ENCODE results near the gene ZNF775. TPM values are rescaled to one million over a fixed set of nuclear protein-coding genes. Genes with fewer than 3 reads are reported as not detected.

ZNF775 gene
- total RNA-seq, 1 donor from 2014 or later = 13.3 TPM

DNA sequence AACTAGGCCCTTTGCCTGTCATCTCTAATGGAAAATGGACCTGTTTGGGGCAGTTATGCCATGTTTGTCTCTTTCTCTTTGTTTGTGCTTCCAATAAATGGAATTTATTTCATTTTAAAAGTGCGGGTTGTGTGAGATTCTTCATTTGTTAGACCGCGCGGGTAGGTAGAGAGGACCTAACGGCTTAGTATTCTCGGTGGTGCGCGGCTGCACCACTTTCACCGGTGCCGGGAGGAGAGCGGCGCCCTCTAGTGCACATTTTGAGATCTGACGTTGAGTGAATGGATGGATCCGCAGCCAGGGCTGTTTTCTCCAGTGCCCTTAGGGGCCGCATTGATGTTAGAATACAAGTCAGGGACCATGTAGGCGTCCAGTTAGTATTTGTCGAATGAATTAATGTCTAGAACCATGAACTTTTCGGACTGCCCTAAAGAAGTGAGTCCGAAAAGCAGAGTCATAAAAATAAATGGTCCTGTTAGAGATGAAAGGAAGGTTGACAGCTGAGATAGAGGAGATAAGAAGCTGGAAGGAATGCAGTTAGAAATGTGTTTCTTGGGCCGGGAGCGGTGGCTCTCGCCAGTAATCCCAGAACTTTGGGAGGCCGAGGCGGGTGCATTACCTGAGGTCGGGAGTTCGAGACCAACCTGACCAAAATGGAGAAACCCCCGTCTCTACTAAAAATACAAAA is 42.0 kb downstream of the ZNF775 start:
- H3K4me1 Mint-ChIP-seq = peaks cover 5% of the 10 kb centered on the region
- H3K36me3 Mint-ChIP-seq = no peaks in the 10 kb centered on the region
- TF ChIP-seq, protein P1, sequence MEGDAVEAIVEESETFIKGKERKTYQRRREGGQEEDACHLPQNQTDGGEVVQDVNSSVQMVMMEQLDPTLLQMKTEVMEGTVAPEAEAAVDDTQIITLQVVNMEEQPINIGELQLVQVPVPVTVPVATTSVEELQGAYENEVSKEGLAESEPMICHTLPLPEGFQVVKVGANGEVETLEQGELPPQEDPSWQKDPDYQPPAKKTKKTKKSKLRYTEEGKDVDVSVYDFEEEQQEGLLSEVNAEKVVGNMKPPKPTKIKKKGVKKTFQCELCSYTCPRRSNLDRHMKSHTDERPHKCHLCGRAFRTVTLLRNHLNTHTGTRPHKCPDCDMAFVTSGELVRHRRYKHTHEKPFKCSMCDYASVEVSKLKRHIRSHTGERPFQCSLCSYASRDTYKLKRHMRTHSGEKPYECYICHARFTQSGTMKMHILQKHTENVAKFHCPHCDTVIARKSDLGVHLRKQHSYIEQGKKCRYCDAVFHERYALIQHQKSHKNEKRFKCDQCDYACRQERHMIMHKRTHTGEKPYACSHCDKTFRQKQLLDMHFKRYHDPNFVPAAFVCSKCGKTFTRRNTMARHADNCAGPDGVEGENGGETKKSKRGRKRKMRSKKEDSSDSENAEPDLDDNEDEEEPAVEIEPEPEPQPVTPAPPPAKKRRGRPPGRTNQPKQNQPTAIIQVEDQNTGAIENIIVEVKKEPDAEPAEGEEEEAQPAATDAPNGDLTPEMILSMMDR (IDR thresholded peaks at IDR 0.05; ENCODE audit: unreplicated experiment) = peak; percentile 78
- peaks cover 8% of the 10 kb centered on the region for H3K27me3 Mint-ChIP-seq (ENCODE audit: low read depth)
- DNase-seq (ENCODE audit: low spot score in 2 of 2, unreplicated experiment in 2 of 2) = peak; percentile 63 to 88
- no peak overlapping the region for H3K4me3 Mint-ChIP-seq
- no peaks in the 10 kb centered on the region for H3K9me3 Mint-ChIP-seq
- no peak overlapping the region for H3K27ac Mint-ChIP-seq

DNA sequence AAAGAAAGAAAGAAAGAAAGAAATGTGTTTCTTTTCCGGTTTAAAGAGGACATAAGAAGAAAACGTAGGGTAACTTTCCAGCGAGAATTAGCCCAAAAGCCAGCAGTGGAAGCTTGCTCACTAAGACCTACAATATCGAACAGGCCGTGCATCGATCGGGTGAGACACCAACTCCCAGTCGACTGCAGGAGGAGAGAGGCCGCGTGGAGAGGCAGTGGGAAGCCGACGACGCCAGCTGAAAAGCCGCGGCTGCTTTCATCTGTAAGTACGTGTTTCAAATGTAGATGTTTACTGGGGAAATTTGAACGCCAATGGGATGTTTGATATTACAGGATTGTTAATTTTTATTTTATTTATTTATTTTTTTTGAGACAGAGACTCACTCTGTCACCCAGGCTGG is 42.7 kb downstream of the ZNF775 start:
- DNase-seq (ENCODE audit: low spot score in 2 of 2, unreplicated experiment in 2 of 2) = no peak
- H3K4me3 Mint-ChIP-seq = no peak overlapping the region

DNA sequence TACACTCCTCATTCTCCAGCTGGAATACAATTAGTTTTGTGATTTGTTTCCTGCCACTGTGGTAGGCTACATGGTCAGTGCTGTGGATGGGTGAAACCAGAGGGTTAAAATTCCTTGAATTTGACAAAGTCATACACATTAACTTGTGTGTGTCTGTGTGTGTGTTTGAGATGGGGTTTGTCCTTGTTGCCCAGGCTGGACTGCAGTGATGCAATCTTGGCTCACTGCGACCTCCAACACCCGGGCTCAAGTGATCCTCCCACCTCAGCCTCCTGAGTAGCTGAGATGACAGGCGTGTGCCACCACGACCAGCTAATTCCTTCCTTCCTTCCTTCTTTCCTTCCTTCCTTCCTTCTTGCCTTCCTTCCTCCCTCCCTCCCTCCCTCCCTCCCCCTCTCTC is 46.5 kb downstream of the ZNF775 start:
- H3K27ac Mint-ChIP-seq = no peak overlapping the region
- TF ChIP-seq, protein P1 (IDR thresholded peaks at IDR 0.05; ENCODE audit: unreplicated experiment) = no peak
- H3K9me3 Mint-ChIP-seq = no peaks in the 10 kb centered on the region
- DNase-seq (ENCODE audit: low spot score in 2 of 2, unreplicated experiment in 2 of 2) = no peak
- H3K36me3 Mint-ChIP-seq = no peaks in the 10 kb centered on the region
- peaks cover 12% of the 10 kb centered on the region for H3K27me3 Mint-ChIP-seq (ENCODE audit: low read depth)
- peaks cover 3% of the 10 kb centered on the region for H3K4me1 Mint-ChIP-seq
- no peak overlapping the region for H3K4me3 Mint-ChIP-seq

More for the DNA sequence above, 42.7 kb downstream of the ZNF775 start:
- no peaks in the 10 kb centered on the region for H3K36me3 Mint-ChIP-seq
- TF ChIP-seq, protein P1 (IDR thresholded peaks at IDR 0.05; ENCODE audit: unreplicated experiment) = no peak
- H3K27ac Mint-ChIP-seq = no peak overlapping the region
- H3K4me1 Mint-ChIP-seq = peaks cover 3% of the 10 kb centered on the region
- peaks cover 8% of the 10 kb centered on the region for H3K27me3 Mint-ChIP-seq (ENCODE audit: low read depth)
- H3K9me3 Mint-ChIP-seq = no peaks in the 10 kb centered on the region

DNA sequence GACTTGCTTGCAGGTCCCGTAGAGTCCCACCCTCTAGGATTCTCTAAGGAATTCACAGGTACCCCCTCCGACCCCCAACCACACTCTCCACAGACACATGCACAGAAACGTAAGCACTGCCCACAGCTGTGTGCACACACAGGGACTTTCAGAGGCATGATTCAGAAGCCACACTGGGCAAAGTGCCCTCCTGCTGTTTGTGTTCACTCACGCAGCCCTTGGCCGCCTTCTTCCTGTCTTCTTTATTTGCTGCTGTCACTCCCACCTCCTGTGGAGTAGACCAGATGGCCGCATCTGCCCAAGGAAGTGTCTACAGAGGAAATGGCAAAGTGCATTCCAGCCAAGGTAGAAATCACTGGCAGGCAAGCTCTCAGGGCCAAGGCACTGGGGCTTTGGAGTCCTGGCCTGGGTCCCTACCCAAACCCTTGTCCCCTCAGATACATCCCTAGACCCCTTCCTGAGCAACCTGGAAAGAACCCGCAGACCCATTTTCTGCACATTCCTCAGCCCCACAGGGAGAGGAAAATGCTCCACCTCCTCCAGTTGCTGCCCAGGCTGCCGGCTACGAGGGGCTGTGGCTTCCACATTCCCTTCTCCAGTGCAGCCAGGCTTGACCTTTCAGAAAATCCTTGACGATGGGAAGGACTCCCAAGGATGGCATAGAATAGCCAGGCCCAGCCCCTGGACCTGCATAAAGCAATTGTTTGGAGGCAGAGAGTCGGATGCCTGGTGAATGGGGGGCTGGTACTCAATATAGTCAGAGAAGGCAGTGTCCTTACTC is 49.7 kb downstream of the ZNF775 start:
- Mint-ChIP-seq H3K4me1 (no peaks in the 10 kb centered on the region), H3K27ac (no peak overlapping the region), H3K27me3 (ENCODE audit: low read depth) (peaks cover 25% of the 10 kb centered on the region), H3K9me3 (no peaks in the 10 kb centered on the region), H3K36me3 (no peaks in the 10 kb centered on the region), H3K4me3 (no peak overlapping the region)
- DNase-seq (ENCODE audit: low spot score in 2 of 2, unreplicated experiment in 2 of 2) = peak in 1 of 2 experiments; percentile 34
- TF ChIP-seq, protein P1 (IDR thresholded peaks at IDR 0.05; ENCODE audit: unreplicated experiment) = no peak

DNA sequence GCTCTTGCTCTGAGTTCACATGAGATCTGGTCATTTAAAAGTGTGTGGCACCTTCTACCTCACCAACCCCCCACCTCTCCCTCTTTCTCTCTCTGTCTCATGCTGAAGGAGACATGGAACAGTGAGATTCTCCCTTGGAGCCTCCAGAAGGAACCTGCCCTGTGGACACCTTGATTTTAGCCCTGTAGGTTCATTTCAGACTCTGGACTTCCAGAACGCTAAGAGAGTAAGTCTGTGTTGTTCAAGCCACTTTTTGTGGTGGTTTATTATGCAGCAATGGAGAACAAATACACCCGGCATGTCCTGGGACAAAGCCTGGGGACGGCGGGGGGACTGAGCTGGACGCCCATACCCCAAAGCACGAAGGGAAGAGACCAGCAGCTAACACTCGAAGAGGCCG is 50.6 kb downstream of the ZNF775 start:
- H3K27ac Mint-ChIP-seq = no peak overlapping the region

More for the DNA sequence above, 50.6 kb downstream of the ZNF775 start:
- Mint-ChIP-seq H3K9me3 (no peaks in the 10 kb centered on the region), H3K4me1 (no peaks in the 10 kb centered on the region), H3K4me3 (no peak overlapping the region), H3K36me3 (no peaks in the 10 kb centered on the region), H3K27me3 (ENCODE audit: low read depth) (peaks cover 29% of the 10 kb centered on the region)
- TF ChIP-seq, protein P1 (IDR thresholded peaks at IDR 0.05; ENCODE audit: unreplicated experiment) = no peak
- peak in 1 of 2 experiments; percentile 9 for DNase-seq (ENCODE audit: low spot score in 2 of 2, unreplicated experiment in 2 of 2)

Measured in mesothelial cell of epicardium (in vitro differentiated cells).